Hepatocyte (in vitro differentiated cells): Measurements from ENCODE around the gene PTPRE.

ENCODE experiments used
- CTCF ChIP-seq: fragments of 200-600 bp; sonication (generic); IDR thresholded peaks from 2 replicates; pipeline ENCODE4 v1.5.1; 2016; ENCODE audit warnings: antibody characterized with exemption, mild to moderate bottlenecking; ENCODE audit not compliant: poor library complexity
- EZH2 ChIP-seq: fragments of 200-600 bp; sonication (generic); IDR thresholded peaks from 2 replicates; pipeline ENCODE4 v1.6.1; 2016; ENCODE audit warnings: antibody characterized with exemption, mild to moderate bottlenecking, borderline replicate concordance

GRCh38 chr10:127910464-127910770 is 3.5 kb downstream of the PTPRE start:
- no peak for TF ChIP-seq CTCF
- TF ChIP-seq EZH2, result no peak
